ENCODE results near the gene VMP1.
A peak's percentile ranks its signal among the peaks of the same experiment; 100 is the strongest.
"Not testable (repeated sequence)": the region's sequence is repeated elsewhere in the genome, so short reads cannot be mapped to it uniquely, and the experiment has no call there.

The VMP1 gene

DNA sequence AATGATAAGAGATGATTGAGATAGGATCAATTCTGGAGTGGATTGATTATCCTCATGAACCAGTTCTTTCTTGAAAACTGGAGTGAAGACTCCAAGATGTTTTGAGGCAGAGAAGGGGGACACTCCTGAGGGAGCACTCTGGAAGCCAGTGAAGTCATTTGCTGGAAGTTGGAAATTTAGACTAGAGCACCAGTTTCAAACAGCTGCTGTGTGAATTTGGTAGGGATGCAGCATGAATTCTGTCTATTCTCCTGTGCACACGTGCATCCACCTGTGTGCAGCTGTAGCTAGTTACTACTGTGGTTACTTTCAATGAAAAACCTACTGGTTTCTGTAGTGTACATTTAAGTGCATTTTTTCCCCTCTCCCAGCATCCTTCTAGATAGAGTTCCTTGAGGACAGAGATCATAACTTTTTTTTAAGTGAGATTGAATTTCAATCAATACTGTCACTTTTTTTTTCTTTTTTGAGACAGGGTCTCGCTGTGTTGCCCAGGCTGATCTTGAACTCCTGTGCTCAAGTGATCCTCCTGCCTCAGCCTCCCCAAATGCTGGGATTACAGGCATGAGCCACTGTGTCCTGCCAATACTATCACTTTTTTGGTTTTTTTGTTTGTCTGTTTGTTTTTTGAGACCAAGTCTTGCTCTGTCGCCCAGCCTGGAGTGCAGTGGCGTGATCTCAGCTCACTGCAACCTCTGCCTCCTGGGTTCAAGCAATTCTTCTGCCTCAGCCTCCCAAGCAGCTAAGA, 119.4 kb downstream of the VMP1 start:
- no peak for DNase-seq (ENCODE audit: extremely low read depth, low read depth)
- H3K4me3 ChIP-seq (replicated peaks; ENCODE audit: low read depth, low read length): no peak overlapping the region
- TF ChIP-seq, protein P1, sequence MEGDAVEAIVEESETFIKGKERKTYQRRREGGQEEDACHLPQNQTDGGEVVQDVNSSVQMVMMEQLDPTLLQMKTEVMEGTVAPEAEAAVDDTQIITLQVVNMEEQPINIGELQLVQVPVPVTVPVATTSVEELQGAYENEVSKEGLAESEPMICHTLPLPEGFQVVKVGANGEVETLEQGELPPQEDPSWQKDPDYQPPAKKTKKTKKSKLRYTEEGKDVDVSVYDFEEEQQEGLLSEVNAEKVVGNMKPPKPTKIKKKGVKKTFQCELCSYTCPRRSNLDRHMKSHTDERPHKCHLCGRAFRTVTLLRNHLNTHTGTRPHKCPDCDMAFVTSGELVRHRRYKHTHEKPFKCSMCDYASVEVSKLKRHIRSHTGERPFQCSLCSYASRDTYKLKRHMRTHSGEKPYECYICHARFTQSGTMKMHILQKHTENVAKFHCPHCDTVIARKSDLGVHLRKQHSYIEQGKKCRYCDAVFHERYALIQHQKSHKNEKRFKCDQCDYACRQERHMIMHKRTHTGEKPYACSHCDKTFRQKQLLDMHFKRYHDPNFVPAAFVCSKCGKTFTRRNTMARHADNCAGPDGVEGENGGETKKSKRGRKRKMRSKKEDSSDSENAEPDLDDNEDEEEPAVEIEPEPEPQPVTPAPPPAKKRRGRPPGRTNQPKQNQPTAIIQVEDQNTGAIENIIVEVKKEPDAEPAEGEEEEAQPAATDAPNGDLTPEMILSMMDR (IDR thresholded peaks at IDR 0.05; ENCODE audit: low read depth, low read length, missing control alignments): no peak

GRCh38 chr17:59827721-59828477, 120.4 kb downstream of the VMP1 start:
- no peak overlapping the region for H3K4me3 ChIP-seq (replicated peaks; ENCODE audit: low read depth, low read length)
- TF ChIP-seq, protein P1 (IDR thresholded peaks at IDR 0.05; ENCODE audit: low read depth, low read length, missing control alignments): no peak
- no peak for DNase-seq (ENCODE audit: extremely low read depth, low read depth)

- DNase-seq (ENCODE audit: extremely low read depth, low read depth): no peak
- no peak overlapping the region for H3K4me3 ChIP-seq (replicated peaks; ENCODE audit: low read depth, low read length)
- TF ChIP-seq, protein P1 (IDR thresholded peaks at IDR 0.05; ENCODE audit: low read depth, low read length, missing control alignments): no peak
Measured at GRCh38 chr17:59828478-59828760, 121.0 kb downstream of the VMP1 start.

DNA sequence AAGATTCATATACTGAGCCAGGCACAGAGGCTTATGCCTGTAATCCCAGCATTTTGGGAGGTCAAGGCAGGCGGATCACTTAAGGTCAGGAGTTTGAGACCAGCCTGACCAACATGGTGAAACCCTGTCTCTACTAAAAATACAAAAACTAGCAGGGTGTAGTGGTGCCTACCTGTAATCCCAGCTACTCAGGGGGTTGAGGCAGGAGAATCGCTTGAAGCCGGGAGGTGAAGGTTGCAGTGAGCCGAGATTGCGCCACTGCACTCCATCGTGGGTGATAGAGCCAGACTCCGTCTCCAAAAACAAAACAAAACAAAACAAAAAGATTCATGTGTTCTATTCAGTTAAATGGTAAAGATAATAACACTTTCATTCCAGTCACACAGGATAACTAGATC, 121.4 kb downstream of the VMP1 start:
- not testable (repeated sequence) for DNase-seq (ENCODE audit: extremely low read depth, low read depth); H3K4me3 ChIP-seq (replicated peaks; ENCODE audit: low read depth, low read length)

DNA sequence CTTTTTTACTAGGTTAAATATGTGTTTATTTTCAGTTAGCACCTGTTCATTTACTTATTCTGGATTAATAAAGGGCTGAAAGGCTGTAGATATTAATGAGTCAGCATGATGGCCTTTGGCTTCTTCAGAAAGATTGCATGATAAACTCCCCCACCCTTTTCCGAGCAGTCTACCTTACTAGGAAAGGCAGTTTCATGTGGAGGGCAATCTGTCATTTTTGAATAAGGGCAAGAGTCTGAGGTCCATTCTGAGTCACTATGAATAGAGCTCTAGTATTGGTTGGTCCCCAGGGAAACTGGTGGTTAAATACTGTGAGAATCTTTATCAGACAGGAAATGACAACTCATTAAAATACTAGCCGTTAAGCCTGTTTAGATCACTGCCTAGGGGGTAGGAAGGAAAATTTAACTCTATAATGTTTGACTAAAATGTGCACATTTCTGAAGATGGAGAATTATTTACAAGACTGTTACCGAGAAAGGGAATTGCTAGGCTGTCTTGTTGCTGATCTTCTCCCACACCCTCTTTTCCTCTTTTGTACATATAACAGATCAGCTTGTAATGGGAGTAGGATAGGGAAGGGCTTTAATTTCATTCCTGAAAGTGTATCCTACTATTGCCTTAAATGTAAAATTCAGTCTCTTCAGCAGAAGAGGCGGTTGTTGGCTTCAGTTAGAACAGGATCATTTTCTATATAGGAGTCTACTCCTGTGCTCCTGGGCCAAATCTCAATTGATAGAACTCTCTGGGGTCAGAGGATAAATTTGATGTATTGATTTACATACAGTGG, 122.0 kb downstream of the VMP1 start:
- peak; percentile 98 for DNase-seq (ENCODE audit: extremely low read depth, low read depth)
- H3K4me3 ChIP-seq (replicated peaks; ENCODE audit: low read depth, low read length): peak overlapping the region; percentile 8

DNA sequence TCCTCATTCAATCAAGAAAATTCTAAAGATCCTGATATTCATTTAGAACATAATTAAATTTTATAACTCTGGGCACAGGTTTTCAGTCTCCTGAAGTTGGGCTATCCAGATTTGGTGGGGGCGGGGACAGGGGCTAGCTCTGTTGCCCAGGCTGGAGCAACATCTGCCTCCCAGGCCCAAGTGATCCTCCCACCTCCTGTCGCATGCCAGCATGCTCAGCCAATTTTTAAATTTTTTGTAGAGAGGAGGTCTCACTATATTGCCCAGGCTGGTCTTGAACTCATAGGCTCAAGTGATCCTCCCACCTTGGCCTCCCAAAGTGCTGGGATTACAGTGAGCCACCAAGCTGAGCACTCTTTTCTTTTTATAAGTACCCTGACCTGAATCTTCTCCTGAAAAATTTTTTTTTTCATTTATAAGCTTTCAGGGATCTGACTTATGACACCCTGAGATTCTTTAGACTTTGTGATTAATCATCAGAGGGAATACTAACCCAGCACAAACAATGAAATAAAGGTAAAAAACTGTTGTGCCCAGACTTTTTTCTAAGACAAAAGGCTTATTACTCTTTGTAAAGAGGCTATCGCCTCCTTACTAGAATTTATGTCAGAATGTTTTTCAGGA, 122.7 kb downstream of the VMP1 start:
- TF ChIP-seq, protein P1 (IDR thresholded peaks at IDR 0.05; ENCODE audit: low read depth, low read length, missing control alignments): no peak
- DNase-seq (ENCODE audit: extremely low read depth, low read depth): no peak
- peak overlapping the region; percentile 8; the same call in 1 of the 2 replicates for H3K4me3 ChIP-seq (replicated peaks; ENCODE audit: low read depth, low read length)

More for the DNA sequence above, 122.0 kb downstream of the VMP1 start:
- TF ChIP-seq, protein P1 (IDR thresholded peaks at IDR 0.05; ENCODE audit: low read depth, low read length, missing control alignments): no peak
